PC-3 (cell line): ENCODE measurements around the gene AGTR1. TPM values are rescaled to one million over a fixed set of nuclear protein-coding genes. Genes with fewer than 3 reads are reported as not detected.

Experiments
- ATAC-seq: fragments of 200-7000 bp; cut with Tn5 transposase; 2 replicates; pipeline ENCODE4 v1.9.1; 2020; ENCODE audit warnings: mild to moderate bottlenecking, moderate library complexity
- BruUV-seq: library from RNA; stranded (reverse); fragments of 400-500 nt; replicated peaks from 2 replicates; lab custom pipeline; 2021; lab: Mats Ljungman, UMichigan
- CTCF ChIA-PET: fragments of 300-600 bp; sonication (Branson Sonifier 250); formaldehyde crosslinking; loops from one replicate; lab custom pipeline; 2022; ENCODE audit warnings: antibody characterized with exemption; lab: Charles Lee
- POLR2A ChIA-PET: fragments of 300-600 bp; sonication (Branson Sonifier 250); formaldehyde crosslinking; loops from one replicate; lab custom pipeline; 2022; ENCODE audit warnings: antibody characterized with exemption; ENCODE audit not compliant: unreplicated experiment; lab: Charles Lee
- DNase-seq: peaks from one replicate; pipeline ENCODE4 v3.0.0-alpha.2; 2015
- H2AFZ ChIP-seq: fragments of 300-600 bp; sonication (generic); 2 replicates; pipeline ENCODE4 v1.6.0; 2016; ENCODE audit warnings: antibody characterized with exemption, low read length
- H3F3A ChIP-seq: fragments of 300-600 bp; sonication (generic); one replicate; pipeline ENCODE4 v1.6.0; 2017; ENCODE audit warnings: antibody characterized with exemption, low read length, control low read depth, mild to moderate bottlenecking; ENCODE audit not compliant: unreplicated experiment
- H3K27ac ChIP-seq: fragments of 300-600 bp; sonication (generic); 2 replicates; pipeline ENCODE4 v1.5.1; 2016; ENCODE audit warnings: mild to moderate bottlenecking, low read length
- H3K27me3 ChIP-seq: fragments of 300-600 bp; sonication (generic); 2 replicates; pipeline ENCODE4 v1.6.1; 2016; ENCODE audit warnings: low read length, mixed read lengths
- H3K36me3 ChIP-seq: fragments of 300-600 bp; sonication (generic); 2 replicates; pipeline ENCODE4 v1.6.1; 2016; ENCODE audit warnings: low read depth, mixed run types, low read length, mixed read lengths
- H3K4me1 ChIP-seq: fragments of 300-600 bp; sonication (generic); 2 replicates; pipeline ENCODE4 v1.5.1; 2016; ENCODE audit warnings: low read length; ENCODE audit not compliant: insufficient read depth
- H3K4me2 ChIP-seq: fragments of 300-600 bp; sonication (generic); 2 replicates; pipeline ENCODE4 v1.6.0; 2016; ENCODE audit warnings: low read length
- H3K4me3 ChIP-seq: fragments of 300-600 bp; sonication (generic); 2 replicates; pipeline ENCODE4 v1.5.1; 2016; ENCODE audit warnings: mild to moderate bottlenecking, low read length, mixed read lengths
- H3K79me2 ChIP-seq: fragments of 300-600 bp; sonication (generic); 2 replicates; pipeline ENCODE4 v1.6.1; 2017; ENCODE audit warnings: low read length, mixed read lengths
- H3K9ac ChIP-seq: fragments of 300-600 bp; sonication (generic); 2 replicates; pipeline ENCODE4 v1.6.0; 2016; ENCODE audit warnings: mild to moderate bottlenecking, low read length
- H3K9me2 ChIP-seq: fragments of 300-600 bp; sonication (generic); replicated peaks from 2 replicates; pipeline ENCODE4 v1.6.1; 2016; ENCODE audit warnings: mixed run types, low read length, mixed read lengths
- H3K9me3 ChIP-seq: fragments of 300-600 bp; sonication (generic); 2 replicates; pipeline ENCODE4 v1.6.1; 2016; ENCODE audit warnings: low read length, mixed read lengths
- H4K20me1 ChIP-seq: fragments of 300-600 bp; sonication (generic); 2 replicates; pipeline ENCODE4 v1.6.1; 2016; ENCODE audit warnings: low read length, mixed read lengths
- EZH2 ChIP-seq: fragments of 300-600 bp; sonication (generic); IDR thresholded peaks from one replicate; pipeline ENCODE4 v1.6.1; 2017; ENCODE audit warnings: antibody characterized with exemption, mild to moderate bottlenecking, low read length; ENCODE audit not compliant: unreplicated experiment
- EZH2phosphoT487 ChIP-seq: fragments of 300-600 bp; sonication (generic); IDR thresholded peaks from 2 replicates; pipeline ENCODE4 v1.6.1; 2018; ENCODE audit warnings: mild to moderate bottlenecking, antibody characterized with exemption, low read length, borderline replicate concordance
- intact Hi-C: fragments of 100-400 bp; cut with micrococcal nuclease; formaldehyde crosslinking; loops from 2 replicates; pipeline ENCODE4 v1.9.0; 2023
- total RNA-seq: library from RNA; depleted of rRNA; stranded (reverse); fragments of >200 nt; gene quantifications from 2 replicates; pipeline ENCODE4 v1.2.3, GENCODE V29; 2014; rRNA removed
- TF ChIP-seq, protein P1 (sequence below): fragments of 300-600 bp; sonication (generic); conservative IDR thresholded peaks from 2 replicates; pipeline ENCODE4 v1.5.1; 2017; ENCODE audit warnings: antibody characterized with exemption, low read depth, mild to moderate bottlenecking, low read length

AGTR1 gene
- total RNA-seq, 1 experiment from 2014 or later = 0.15 TPM

DNA sequence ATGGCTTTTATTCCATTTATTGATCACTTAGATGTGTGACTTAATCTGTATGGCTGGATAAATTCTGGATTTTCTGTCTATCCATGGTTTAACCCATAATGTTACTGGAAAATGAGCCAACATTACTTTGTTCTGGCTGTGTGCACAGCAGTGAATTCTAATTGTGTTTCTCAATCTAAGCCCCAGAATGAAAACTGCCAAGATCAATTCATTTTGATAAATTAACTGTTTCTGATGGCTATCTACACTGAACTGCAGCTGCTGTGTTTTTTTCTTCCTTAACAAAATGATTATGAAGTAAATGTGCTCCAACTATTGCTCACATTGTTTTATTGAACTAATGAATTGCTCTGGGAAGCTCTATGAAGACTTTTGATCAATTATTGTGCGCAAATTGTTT lies 94.2 kb downstream of the AGTR1 start:
- H3K4me3 ChIP-seq = no peak overlapping the region
- H3K4me1 ChIP-seq = no peaks in the 10 kb centered on the region
- no peaks in the 10 kb centered on the region for H4K20me1 ChIP-seq
- ATAC-seq (no peak), DNase-seq (no peak)
- no peak overlapping the region for H2AFZ ChIP-seq
- H3K27me3 ChIP-seq = peaks cover 42% of the 10 kb centered on the region
- TF ChIP-seq EZH2 = no peak
- TF ChIP-seq, protein P1, sequence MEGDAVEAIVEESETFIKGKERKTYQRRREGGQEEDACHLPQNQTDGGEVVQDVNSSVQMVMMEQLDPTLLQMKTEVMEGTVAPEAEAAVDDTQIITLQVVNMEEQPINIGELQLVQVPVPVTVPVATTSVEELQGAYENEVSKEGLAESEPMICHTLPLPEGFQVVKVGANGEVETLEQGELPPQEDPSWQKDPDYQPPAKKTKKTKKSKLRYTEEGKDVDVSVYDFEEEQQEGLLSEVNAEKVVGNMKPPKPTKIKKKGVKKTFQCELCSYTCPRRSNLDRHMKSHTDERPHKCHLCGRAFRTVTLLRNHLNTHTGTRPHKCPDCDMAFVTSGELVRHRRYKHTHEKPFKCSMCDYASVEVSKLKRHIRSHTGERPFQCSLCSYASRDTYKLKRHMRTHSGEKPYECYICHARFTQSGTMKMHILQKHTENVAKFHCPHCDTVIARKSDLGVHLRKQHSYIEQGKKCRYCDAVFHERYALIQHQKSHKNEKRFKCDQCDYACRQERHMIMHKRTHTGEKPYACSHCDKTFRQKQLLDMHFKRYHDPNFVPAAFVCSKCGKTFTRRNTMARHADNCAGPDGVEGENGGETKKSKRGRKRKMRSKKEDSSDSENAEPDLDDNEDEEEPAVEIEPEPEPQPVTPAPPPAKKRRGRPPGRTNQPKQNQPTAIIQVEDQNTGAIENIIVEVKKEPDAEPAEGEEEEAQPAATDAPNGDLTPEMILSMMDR = no peak
- no peak for TF ChIP-seq EZH2phosphoT487
- CTCF ChIA-PET = no interaction called here
- no peak overlapping the region for H3K4me2 ChIP-seq
- no peaks in the 10 kb centered on the region for H3K79me2 ChIP-seq
- no peaks in the 10 kb centered on the region for H3K9me2 ChIP-seq
- intact Hi-C loops = no loop called here
- H3K9ac ChIP-seq = no peak overlapping the region
- H3K9me3 ChIP-seq = no peaks in the 10 kb centered on the region
- H3F3A ChIP-seq = no peaks in the 10 kb centered on the region
- no TSS peak for BruUV-seq
- no peak overlapping the region for H3K27ac ChIP-seq
- no peaks in the 10 kb centered on the region for H3K36me3 ChIP-seq
- POLR2A ChIA-PET = no interaction called here

DNA sequence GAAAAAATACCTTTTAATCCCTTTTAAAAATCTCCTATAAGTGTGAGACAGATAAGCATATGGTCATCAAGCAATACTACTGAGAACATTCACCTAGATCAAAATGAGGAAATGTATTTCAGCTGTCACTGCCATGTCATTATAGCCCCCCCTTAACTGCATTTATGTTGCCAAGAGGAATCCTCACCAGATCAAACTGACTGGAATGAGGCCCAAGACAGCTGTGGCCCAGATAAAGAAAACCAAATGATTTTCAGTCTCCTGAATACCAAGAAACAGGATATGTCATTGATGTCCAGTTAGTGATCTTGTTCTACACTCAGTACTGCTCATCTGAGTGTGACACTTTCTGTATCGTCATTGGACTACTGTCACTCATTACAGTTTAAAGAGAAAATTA lies 94.8 kb downstream of the AGTR1 start:
- no peak overlapping the region for H3K27ac ChIP-seq
- ChIA-PET POLR2A (no interaction called here), CTCF (no interaction called here)
- H3K36me3 ChIP-seq = no peaks in the 10 kb centered on the region
- no peak overlapping the region for H3K9ac ChIP-seq
- H3K79me2 ChIP-seq = no peaks in the 10 kb centered on the region
- DNase-seq (no peak), ATAC-seq (no peak)
- no peaks in the 10 kb centered on the region for H3K4me1 ChIP-seq
- TF ChIP-seq EZH2phosphoT487 (no peak), EZH2 (no peak)
- TF ChIP-seq, protein P1 = no peak
- H3K4me3 ChIP-seq = no peak overlapping the region
- no peak overlapping the region for H3K4me2 ChIP-seq
- H2AFZ ChIP-seq = no peak overlapping the region
- H3F3A ChIP-seq = no peaks in the 10 kb centered on the region
- intact Hi-C loops = no loop called here
- H3K9me2 ChIP-seq = no peaks in the 10 kb centered on the region
- BruUV-seq = no TSS peak
- peaks cover 42% of the 10 kb centered on the region for H3K27me3 ChIP-seq
- H4K20me1 ChIP-seq = no peaks in the 10 kb centered on the region
- no peaks in the 10 kb centered on the region for H3K9me3 ChIP-seq

Other genes starting within 250 kb of the AGTR1 start
- gene CPB1, start 129.9 kb downstream of the AGTR1 start, total RNA-seq = not detected in 2 replicates
- gene CPA3, start 167.4 kb downstream of the AGTR1 start, total RNA-seq = not detected in 2 replicates